DND-41 (cell line): ENCODE data around the gene COL26A1.

Experiments
- EZH2 ChIP-seq: IDR thresholded peaks from 3 replicates; pipeline ENCODE4 v1.6.1; 2012; ENCODE audit warnings: borderline replicate concordance, low read depth, mild to moderate bottlenecking, moderate library complexity, low read length, inconsistent platforms; ENCODE audit not compliant: severe bottlenecking
- TF ChIP-seq, protein P1 (sequence below): IDR thresholded peaks from 2 replicates; pipeline ENCODE4 v1.5.1; 2012; ENCODE audit warnings: borderline replicate concordance, low read length, moderate library complexity, mild to moderate bottlenecking; ENCODE audit not compliant: poor library complexity, severe bottlenecking; ENCODE audit errors: extremely low read depth

DNA sequence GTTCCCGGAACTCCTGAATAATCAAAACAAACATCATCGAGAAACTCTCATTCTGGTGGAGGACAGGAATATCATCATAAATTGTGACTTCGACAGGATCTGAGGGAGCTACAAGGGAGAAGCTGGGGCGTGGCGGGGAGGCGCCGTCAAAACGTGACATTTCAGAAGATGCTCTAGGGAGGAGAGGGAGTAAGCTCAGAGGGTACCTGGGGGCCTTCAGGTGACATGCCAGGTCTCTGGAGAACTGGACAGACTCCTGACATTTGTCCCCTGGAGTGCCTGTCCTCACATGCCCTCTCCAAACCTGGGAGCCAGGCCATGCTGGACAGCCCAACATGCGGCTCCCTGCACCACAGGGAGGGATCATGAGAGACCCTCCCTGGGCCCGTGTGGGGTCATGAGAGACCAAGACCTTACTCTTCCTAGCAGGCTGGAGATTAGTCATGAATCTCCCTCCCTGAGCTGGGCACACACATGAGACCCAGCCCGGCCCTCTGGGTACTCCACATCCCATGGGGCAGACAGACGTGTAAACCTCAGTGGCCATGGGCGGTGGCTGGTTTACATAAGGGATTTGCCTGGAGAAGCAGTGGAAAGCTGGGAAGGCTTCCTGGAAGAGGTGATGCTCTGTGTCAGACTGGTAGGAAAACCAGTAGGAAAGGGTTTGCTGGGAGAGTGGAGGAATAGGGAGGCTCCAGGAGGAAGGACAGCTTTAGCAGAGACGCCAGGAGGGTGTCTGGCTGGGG lies 185.4 kb downstream of the COL26A1 start:
- TF ChIP-seq, protein P1, sequence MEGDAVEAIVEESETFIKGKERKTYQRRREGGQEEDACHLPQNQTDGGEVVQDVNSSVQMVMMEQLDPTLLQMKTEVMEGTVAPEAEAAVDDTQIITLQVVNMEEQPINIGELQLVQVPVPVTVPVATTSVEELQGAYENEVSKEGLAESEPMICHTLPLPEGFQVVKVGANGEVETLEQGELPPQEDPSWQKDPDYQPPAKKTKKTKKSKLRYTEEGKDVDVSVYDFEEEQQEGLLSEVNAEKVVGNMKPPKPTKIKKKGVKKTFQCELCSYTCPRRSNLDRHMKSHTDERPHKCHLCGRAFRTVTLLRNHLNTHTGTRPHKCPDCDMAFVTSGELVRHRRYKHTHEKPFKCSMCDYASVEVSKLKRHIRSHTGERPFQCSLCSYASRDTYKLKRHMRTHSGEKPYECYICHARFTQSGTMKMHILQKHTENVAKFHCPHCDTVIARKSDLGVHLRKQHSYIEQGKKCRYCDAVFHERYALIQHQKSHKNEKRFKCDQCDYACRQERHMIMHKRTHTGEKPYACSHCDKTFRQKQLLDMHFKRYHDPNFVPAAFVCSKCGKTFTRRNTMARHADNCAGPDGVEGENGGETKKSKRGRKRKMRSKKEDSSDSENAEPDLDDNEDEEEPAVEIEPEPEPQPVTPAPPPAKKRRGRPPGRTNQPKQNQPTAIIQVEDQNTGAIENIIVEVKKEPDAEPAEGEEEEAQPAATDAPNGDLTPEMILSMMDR: no peak
- no peak for TF ChIP-seq EZH2
